Skeletal muscle cell (primary cell): Measurements from ENCODE around the gene DOCK7.
"Not testable (repeated sequence)": the region's sequence is repeated elsewhere in the genome, so short reads cannot be mapped to it uniquely, and the experiment has no call there.

Experiments used
- DNase-seq: peaks from one replicate; pipeline ENCODE4 v3.0.0-alpha.2; 2010; ENCODE audit warnings: low read depth
- H3K4me3 ChIP-seq: 2 replicates; pipeline ENCODE4 v1.5.1; 2011; ENCODE audit warnings: low read depth, mild to moderate bottlenecking, control low read depth, low read length, moderate library complexity

The DOCK7 gene

GRCh38 chr1:62637392-62638105, 50.6 kb downstream of the DOCK7 start:
- DNase-seq, result no peak
- H3K4me3 ChIP-seq, result no peak overlapping the region

GRCh38 chr1:62628506-62628905, 59.7 kb downstream of the DOCK7 start:
- H3K4me3 ChIP-seq, result no peak overlapping the region
- DNase-seq, result no peak

GRCh38 chr1:62625415-62625814, 62.8 kb downstream of the DOCK7 start:
- DNase-seq, result no peak
- H3K4me3 ChIP-seq, result no peak overlapping the region

GRCh38 chr1:62621907-62622306, 66.3 kb downstream of the DOCK7 start:
- peak; percentile 90 for DNase-seq
- no peak overlapping the region for H3K4me3 ChIP-seq

GRCh38 chr1:62613890-62614289, 74.3 kb downstream of the DOCK7 start:
- H3K4me3 ChIP-seq, result no peak overlapping the region
- no peak for DNase-seq

- H3K4me3 ChIP-seq, result no peak overlapping the region
- no peak for DNase-seq
Observed at GRCh38 chr1:62613325-62613727, 74.9 kb downstream of the DOCK7 start.

- DNase-seq, result no peak
- no peak overlapping the region for H3K4me3 ChIP-seq
Observed at GRCh38 chr1:62612770-62613169, 75.4 kb downstream of the DOCK7 start.

GRCh38 chr1:62610588-62610987, 77.6 kb downstream of the DOCK7 start:
- not testable (repeated sequence) for H3K4me3 ChIP-seq, DNase-seq

GRCh38 chr1:62608905-62609304, 79.3 kb downstream of the DOCK7 start:
- DNase-seq, result no peak
- H3K4me3 ChIP-seq, result no peak overlapping the region

- DNase-seq, result no peak
- no peak overlapping the region for H3K4me3 ChIP-seq
Observed at GRCh38 chr1:62601457-62601856, 86.7 kb downstream of the DOCK7 start.

GRCh38 chr1:62599044-62599443, 89.1 kb downstream of the DOCK7 start:
- no peak for DNase-seq
- H3K4me3 ChIP-seq, result no peak overlapping the region

GRCh38 chr1:62597281-62597680, 90.9 kb downstream of the DOCK7 start, which contains the start of gene ANGPTL3:
Gene ANGPTL3 (plus strand): TSS chr1:62597520. CDS start chr1:62597567, 47 bp downstream.
- no peak for DNase-seq
- no peak within 1 kb of the TSS for H3K4me3 ChIP-seq

GRCh38 chr1:62595647-62596046, 92.5 kb downstream of the DOCK7 start:
- DNase-seq, result no peak

GRCh38 chr1:62593825-62594394, 94.3 kb downstream of the DOCK7 start:
- DNase-seq, result no peak
- no peak overlapping the region for H3K4me3 ChIP-seq

More at GRCh38 chr1:62595647-62596046, 92.5 kb downstream of the DOCK7 start:
- no peak overlapping the region for H3K4me3 ChIP-seq

- no peak for DNase-seq
- no peak overlapping the region for H3K4me3 ChIP-seq
Observed at GRCh38 chr1:62590970-62591368, 97.2 kb downstream of the DOCK7 start.

GRCh38 chr1:62590255-62590969, 97.8 kb downstream of the DOCK7 start:
- DNase-seq, result no peak
- no peak overlapping the region for H3K4me3 ChIP-seq

- H3K4me3 ChIP-seq, result no peak overlapping the region
- DNase-seq, result no peak
Observed at GRCh38 chr1:62589321-62589720, 98.9 kb downstream of the DOCK7 start.

- no peak overlapping the region for H3K4me3 ChIP-seq
- no peak for DNase-seq
Observed at GRCh38 chr1:62588000-62588399, 100.2 kb downstream of the DOCK7 start.

- DNase-seq, result no peak
Observed at GRCh38 chr1:62585469-62586155, 102.6 kb downstream of the DOCK7 start.

GRCh38 chr1:62573675-62574074, 114.5 kb downstream of the DOCK7 start:
- no peak for DNase-seq

More at GRCh38 chr1:62585469-62586155, 102.6 kb downstream of the DOCK7 start:
- no peak overlapping the region for H3K4me3 ChIP-seq

More at GRCh38 chr1:62573675-62574074, 114.5 kb downstream of the DOCK7 start:
- H3K4me3 ChIP-seq, result no peak overlapping the region
